Loucy (cell line): Measurements from ENCODE around the gene EHMT2.
"Not testable (repeated sequence)": the region's sequence is repeated elsewhere in the genome, so short reads cannot be mapped to it uniquely, and the experiment has no call there.

Source experiments
- H2AFZ ChIP-seq: fragments of 200-600 bp; sonication (generic); 2 replicates; pipeline ENCODE4 v1.6.0; 2016; ENCODE audit warnings: antibody characterized with exemption, mild to moderate bottlenecking, low read length, moderate library complexity
- H3F3A ChIP-seq: fragments of 200-600 bp; 2 replicates; pipeline ENCODE4 v1.6.0; 2016; ENCODE audit warnings: antibody characterized with exemption, low read depth, mild to moderate bottlenecking
- H3K27me3 ChIP-seq: fragments of 200-600 bp; sonication (generic); 2 replicates; pipeline ENCODE4 v1.6.1; 2014; ENCODE audit warnings: low read length, mild to moderate bottlenecking; ENCODE audit not compliant: insufficient read depth, poor library complexity, severe bottlenecking
- H3K36me3 ChIP-seq: fragments of 200-600 bp; sonication (generic); 2 replicates; pipeline ENCODE4 v1.6.1; 2016; ENCODE audit warnings: low read length; ENCODE audit not compliant: insufficient read depth
- H3K4me1 ChIP-seq: fragments of 200-600 bp; sonication (generic); 2 replicates; pipeline ENCODE4 v1.5.1; 2014; ENCODE audit warnings: low read length, mild to moderate bottlenecking; ENCODE audit not compliant: insufficient read depth, poor library complexity, severe bottlenecking
- H3K4me2 ChIP-seq: fragments of 200-600 bp; sonication (generic); 2 replicates; pipeline ENCODE4 v1.6.0; 2014; ENCODE audit warnings: antibody characterized with exemption, low read length, low read depth, mild to moderate bottlenecking; ENCODE audit not compliant: poor library complexity, severe bottlenecking
- H3K4me3 ChIP-seq: fragments of 200-600 bp; sonication (generic); 2 replicates; pipeline ENCODE4 v1.5.1; 2014; ENCODE audit warnings: low read length, mild to moderate bottlenecking, mixed read lengths; ENCODE audit not compliant: poor library complexity, severe bottlenecking
- H3K79me2 ChIP-seq: fragments of 200-600 bp; sonication (generic); 2 replicates; pipeline ENCODE4 v1.6.1; 2014; ENCODE audit warnings: low read length; ENCODE audit not compliant: insufficient read depth
- H3K9ac ChIP-seq: fragments of 200-600 bp; sonication (generic); 2 replicates; pipeline ENCODE4 v1.6.0; 2014; ENCODE audit warnings: mild to moderate bottlenecking, low read depth, low read length, moderate library complexity; ENCODE audit not compliant: poor library complexity, severe bottlenecking
- H3K9me2 ChIP-seq: fragments of 200-600 bp; sonication (generic); replicated peaks from 2 replicates; pipeline ENCODE4 v1.6.1; 2016; ENCODE audit warnings: low read depth, low read length, mixed read lengths
- H3K9me3 ChIP-seq: fragments of 200-600 bp; sonication (generic); 2 replicates; pipeline ENCODE4 v1.6.1; 2014; ENCODE audit warnings: mild to moderate bottlenecking, antibody characterized with exemption, low read length, low read depth; ENCODE audit not compliant: insufficient read depth
- H4K20me1 ChIP-seq: fragments of 200-600 bp; sonication (generic); 2 replicates; pipeline ENCODE4 v1.6.0; 2014; ENCODE audit warnings: antibody characterized with exemption, low read length, mild to moderate bottlenecking; ENCODE audit not compliant: insufficient read depth, poor library complexity, severe bottlenecking
- CTCF ChIP-seq: fragments of 200-600 bp; sonication (generic); conservative IDR thresholded peaks from 2 replicates; pipeline ENCODE4 v1.5.1; 2014; ENCODE audit warnings: mild to moderate bottlenecking, antibody characterized with exemption, low read length
- EZH2phosphoT487 ChIP-seq: fragments of 200-600 bp; IDR thresholded peaks from 2 replicates; pipeline ENCODE4 v1.6.1; 2018; ENCODE audit warnings: antibody characterized with exemption, mild to moderate bottlenecking, moderate library complexity, borderline replicate concordance

EHMT2 gene

GRCh38 chr6:31860349-31860748 is 37.1 kb downstream of the EHMT2 start:
- Histone ChIP-seq H2AFZ (no peak overlapping the region), H3K4me1 (peaks cover 21% of the 10 kb centered on the region), H3K9me2 (no peaks in the 10 kb centered on the region), H3F3A (no peaks in the 10 kb centered on the region), H3K4me3 (no peak overlapping the region), H3K9me3 (no peaks in the 10 kb centered on the region), H3K36me3 (no peaks in the 10 kb centered on the region), H3K27me3 (no peaks in the 10 kb centered on the region), H3K79me2 (peaks cover 15% of the 10 kb centered on the region), H4K20me1 (no peaks in the 10 kb centered on the region), H3K9ac (no peak overlapping the region), H3K4me2 (no peak overlapping the region)
- TF ChIP-seq EZH2phosphoT487 (no peak), CTCF (no peak)

- Histone ChIP-seq H2AFZ (no peak overlapping the region), H3K4me2 (no peak overlapping the region), H3K27me3 (no peaks in the 10 kb centered on the region), H3K9me3 (no peaks in the 10 kb centered on the region), H3K9ac (no peak overlapping the region), H3K4me3 (no peak overlapping the region), H3F3A (no peaks in the 10 kb centered on the region), H4K20me1 (no peaks in the 10 kb centered on the region), H3K36me3 (no peaks in the 10 kb centered on the region), H3K9me2 (no peaks in the 10 kb centered on the region), H3K79me2 (peaks cover 15% of the 10 kb centered on the region), H3K4me1 (peaks cover 21% of the 10 kb centered on the region)
- no peak for TF ChIP-seq CTCF
Observed at GRCh38 chr6:31859923-31860322, 37.6 kb downstream of the EHMT2 start.

GRCh38 chr6:31858707-31859106 is 38.8 kb downstream of the EHMT2 start:
- no peaks in the 10 kb centered on the region for H3K9me3 ChIP-seq
- H3K27me3 ChIP-seq = no peaks in the 10 kb centered on the region
- H3K79me2 ChIP-seq = peaks cover 8% of the 10 kb centered on the region; the same call in 1 of the 2 replicates
- H3K36me3 ChIP-seq = no peaks in the 10 kb centered on the region
- H3K9me2 ChIP-seq = no peaks in the 10 kb centered on the region
- H2AFZ ChIP-seq = no peak overlapping the region
- H4K20me1 ChIP-seq = no peaks in the 10 kb centered on the region
- no peak overlapping the region for H3K4me2 ChIP-seq
- H3K9ac ChIP-seq = no peak overlapping the region
- TF ChIP-seq EZH2phosphoT487 = no peak
- no peak for TF ChIP-seq CTCF
- H3K4me1 ChIP-seq = peaks cover 16% of the 10 kb centered on the region
- no peaks in the 10 kb centered on the region for H3F3A ChIP-seq
- H3K4me3 ChIP-seq = no peak overlapping the region

GRCh38 chr6:31857774-31858173 is 39.7 kb downstream of the EHMT2 start:
- H3F3A ChIP-seq, H3K27me3 ChIP-seq, H3K36me3 ChIP-seq, H3K9me2 ChIP-seq, H3K4me2 ChIP-seq, H3K79me2 ChIP-seq, H3K9ac ChIP-seq, H2AFZ ChIP-seq, H3K9me3 ChIP-seq, H4K20me1 ChIP-seq, H3K4me3 ChIP-seq: not testable (repeated sequence)
- peaks cover 11% of the 10 kb centered on the region for H3K4me1 ChIP-seq

- H3K9ac ChIP-seq, H3K4me1 ChIP-seq, H3K9me2 ChIP-seq, H3K27me3 ChIP-seq, H3K36me3 ChIP-seq, H3K4me2 ChIP-seq, H3F3A ChIP-seq, H2AFZ ChIP-seq, H4K20me1 ChIP-seq, H3K9me3 ChIP-seq, H3K79me2 ChIP-seq, H3K4me3 ChIP-seq: not testable (repeated sequence)
Observed at GRCh38 chr6:31851980-31852718, 45.3 kb downstream of the EHMT2 start.
